GM19193 (cell line): ENCODE measurements around the gene MOSMO.

Source experiments
- POLR2A ChIP-seq: IDR thresholded peaks from 4 replicates; pipeline ENCODE4 v1.6.1; 2011; ENCODE audit not compliant: insufficient read depth, insufficient read length; ENCODE audit errors: extremely low read depth

Gene MOSMO

DNA sequence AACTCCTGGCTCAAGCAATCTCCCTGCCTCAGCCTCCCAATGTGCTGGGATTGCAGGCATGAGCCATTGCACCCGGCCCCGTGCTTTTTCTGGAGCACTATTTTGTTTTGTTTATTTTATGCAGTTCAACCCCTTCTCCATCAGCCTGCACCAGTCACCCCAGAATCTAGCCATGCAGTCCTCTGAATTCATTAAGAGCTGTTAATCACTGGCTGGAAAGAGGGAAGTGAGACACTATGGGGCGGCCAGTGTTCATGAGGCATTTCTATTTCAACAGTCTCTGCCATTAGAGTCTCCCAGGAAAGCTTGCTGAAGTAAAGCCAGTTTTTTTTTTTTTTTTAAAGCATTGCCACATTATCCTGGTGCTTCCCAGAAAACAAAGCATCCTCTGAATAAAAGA, 86.1 kb downstream of the MOSMO start:
- TF ChIP-seq POLR2A = no peak

DNA sequence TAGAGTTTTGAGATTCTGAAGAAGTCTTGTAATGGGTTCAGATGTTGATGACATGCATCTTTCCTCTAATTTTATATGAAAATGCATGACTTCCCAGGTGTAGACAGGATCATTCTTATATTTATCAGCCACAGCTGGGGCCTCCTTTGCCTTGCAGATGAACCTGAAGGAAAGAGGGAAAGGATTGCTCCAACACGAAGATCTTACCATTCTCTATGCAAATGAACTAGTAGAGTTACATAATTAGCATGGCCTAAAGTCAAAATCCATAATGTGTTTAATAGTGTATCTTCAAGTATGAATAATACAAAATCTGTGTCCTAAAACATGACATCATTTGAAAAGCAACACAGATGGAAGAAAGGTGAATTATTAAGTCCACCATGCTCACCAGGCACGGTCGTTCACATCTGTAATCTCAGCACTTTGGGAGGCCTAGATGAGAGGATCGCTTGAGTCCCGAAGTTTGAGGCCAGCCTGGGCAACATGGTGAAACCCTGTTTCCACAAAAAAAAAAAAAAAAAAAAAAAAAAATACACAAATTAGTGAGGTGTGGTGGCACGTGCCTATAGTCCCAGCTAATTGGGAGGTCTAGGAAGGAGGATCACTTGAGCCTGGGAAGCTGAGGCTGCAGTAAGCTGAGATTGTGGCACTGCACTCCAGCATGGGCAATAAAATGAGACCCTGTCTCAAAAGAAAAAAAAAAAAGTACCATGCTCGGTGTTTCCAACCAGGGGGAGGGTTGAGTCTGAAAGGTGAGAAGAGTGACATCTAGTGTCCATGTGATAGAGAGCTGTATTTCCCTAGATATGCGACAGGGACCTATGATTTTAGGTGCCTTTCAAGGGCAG, 90.7 kb downstream of the MOSMO start:
- TF ChIP-seq POLR2A = no peak

DNA sequence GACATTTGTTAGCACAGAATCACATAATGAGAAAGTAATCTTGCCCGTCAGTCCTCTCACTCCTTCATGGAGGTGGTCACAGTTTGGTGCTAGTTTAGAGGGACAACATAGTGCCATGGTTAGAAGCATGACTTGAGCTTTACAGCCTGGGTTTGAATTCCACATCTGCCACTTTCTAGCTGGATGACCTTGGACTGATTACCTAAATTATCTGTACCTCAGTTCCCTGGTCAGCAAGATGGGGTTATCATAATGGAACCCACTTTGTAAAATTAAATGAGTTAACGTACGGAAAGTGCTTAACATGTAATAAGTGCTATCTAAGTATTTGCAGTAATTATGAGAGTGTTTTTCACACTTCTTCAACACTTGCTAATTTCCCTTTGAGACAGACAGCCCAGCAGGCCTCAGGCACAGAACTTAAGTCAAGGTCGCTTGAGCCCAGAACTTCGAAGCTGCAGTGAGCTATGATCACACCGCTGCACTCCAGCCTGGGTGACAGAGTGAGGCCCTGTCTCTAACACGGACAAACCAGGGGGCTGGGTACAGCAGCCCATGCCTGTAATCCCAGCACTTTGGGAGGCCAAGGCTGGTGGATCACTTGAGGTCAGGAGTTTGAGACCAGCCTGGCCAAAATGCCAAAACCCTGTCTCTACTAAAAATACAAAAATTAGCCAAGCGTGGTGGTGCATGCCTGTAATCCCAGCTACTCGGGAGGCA, 91.5 kb downstream of the MOSMO start:
- TF ChIP-seq POLR2A = no peak

DNA sequence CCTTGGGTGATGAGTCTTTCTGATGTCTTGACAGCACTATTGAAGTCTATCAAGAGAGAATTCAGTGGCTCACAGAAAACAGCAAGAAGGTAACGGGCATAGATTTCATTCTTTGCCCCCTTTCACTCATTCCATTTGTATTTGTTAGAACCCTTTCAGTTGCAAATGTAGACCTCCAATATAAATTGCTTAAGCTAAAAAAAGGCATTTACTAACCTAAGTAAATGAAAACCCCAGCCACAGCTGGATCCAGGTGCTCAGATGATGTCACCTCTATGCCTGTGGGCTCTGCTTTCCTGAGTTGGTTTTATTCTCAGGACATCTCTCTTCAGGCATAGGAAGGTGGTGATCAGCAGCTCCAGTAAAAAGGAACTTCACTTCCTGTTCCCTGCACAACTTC, 95.5 kb downstream of the MOSMO start:
- no peak for TF ChIP-seq POLR2A

DNA sequence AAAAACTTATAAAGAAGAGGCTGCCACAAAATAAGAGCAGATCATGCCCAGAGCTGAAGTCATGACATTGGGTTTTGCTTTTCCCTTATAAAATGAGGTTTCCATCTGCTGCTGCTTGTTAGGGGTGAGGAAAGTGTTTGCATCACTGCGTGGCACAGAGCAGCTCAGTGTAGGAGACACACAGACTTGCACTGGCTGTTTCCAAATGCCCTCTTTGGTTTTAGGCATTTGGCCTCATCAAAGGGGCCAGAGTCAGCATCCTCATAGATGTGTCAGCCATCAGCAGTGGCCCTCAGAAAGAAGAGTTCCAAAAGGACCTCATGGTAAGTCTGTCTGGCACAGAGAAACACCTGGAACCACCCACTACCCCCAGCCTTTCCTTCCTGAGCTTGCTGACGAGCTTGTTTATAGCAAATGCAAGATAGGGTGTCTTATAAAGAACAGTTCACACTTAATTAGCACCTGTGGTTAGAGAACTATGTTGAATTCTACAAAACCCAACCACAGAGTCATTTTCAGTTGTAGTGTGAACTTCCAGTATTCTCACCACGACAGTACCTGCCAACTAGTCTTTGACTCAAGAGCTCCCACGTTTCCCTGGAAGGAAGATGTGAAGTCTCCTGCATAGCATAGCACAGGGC, 101.5 kb downstream of the MOSMO start:
- no peak for TF ChIP-seq POLR2A

DNA sequence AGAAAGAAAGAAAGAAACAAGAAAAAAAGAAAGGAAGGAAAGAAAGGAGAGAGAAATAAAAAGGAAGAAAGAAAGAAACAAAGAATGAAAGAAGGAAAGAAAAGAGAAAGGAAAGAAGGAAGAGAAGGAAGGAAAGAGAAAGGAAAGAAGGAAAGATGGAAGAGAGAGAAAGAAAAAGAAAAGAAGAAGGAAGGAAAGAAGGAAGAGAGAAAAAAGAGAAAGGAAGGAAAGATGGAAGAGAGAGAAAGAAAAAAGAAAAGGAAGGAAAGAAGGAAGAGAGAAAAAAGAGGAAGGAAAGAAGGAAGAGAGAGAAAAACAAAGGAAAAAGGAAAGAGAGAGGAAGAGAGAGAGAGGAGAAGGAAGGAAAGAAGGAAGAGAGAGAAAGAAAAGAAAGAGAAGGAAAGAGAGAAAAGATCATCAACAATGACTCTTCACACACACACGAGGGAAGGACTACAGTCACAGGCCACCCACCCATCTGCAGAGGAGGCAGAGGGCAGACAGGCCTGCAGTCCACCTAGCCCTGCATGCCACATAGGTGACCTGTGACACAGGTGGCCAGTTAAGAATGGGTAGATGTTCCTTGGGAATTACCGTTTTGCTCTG, 108.3 kb downstream of the MOSMO start:
- no peak for TF ChIP-seq POLR2A

DNA sequence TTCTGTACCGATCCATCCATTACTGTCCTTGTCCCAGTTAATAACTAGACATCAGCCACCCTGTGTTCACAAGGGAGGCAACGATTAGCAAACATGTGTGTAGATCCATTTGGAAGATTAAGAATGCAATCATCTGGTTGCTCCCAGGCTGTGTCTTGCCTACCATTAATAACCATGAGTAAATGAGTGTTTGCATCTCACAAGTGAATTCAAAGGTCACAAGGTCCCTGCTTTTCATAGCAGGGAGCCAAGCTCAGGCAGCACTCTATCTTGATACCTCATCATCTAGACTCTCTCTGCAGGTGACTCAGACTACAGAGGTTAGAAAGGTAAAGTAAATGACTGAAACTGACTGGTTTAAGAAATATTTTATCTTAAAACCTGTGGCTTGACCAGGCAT, 109.7 kb downstream of the MOSMO start:
- TF ChIP-seq POLR2A = no peak

DNA sequence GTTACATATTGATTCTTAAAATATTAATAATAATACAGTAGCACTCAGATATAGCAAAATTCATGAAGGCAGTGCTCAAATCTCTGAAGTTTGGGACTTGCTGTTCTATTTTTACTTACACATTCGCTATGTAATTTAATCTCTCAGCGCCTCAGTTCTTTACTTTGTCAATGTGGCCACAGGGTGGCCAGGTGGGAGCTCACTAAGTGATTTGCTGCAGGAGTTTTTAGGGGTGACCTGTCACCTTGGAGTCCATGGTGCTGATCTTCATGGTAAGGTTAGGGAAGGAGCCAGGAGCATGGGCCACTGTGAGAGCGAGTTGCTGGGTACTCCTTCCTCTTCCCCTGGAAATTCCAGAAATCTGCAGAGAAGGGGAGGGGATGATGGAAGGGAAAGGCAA, 112.5 kb downstream of the MOSMO start:
- TF ChIP-seq POLR2A = no peak

DNA sequence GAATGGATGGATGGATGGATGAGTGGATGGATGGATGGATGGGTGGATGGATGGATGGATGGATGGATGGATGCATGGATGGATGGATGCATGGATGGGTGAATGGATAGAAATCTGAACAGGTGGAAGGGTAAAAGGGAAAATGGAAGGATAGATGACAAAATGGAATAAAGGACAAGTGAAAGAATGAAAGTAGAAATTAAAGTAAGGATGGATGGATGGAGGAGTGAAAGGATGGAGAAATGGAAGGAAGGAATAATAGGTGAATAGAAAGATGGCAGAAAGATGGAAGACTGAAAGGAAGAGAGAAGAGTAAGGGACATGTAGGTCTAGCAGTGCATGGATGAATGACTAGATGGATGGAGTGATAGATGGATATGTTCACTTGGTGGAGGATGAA, 114.3 kb downstream of the MOSMO start:
- no peak for TF ChIP-seq POLR2A

DNA sequence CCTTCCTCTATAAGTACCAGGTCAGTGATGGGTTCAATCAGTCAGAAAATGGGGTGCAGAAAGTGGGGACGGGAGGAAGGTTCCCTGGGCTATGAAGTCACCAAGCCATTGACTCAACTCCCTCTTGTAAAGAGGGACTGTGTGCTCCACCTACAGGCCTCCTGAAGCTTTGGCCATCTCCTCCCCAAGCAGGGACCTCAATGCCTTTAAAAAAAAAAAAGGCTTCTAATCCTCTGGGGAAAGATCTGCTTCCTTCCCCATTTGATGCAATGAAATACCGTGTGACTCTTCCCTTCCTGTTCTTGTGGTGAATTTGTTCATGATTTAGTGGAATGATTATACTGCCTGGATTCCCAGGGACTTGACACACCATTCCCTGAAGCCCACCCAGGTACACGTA, 115.2 kb downstream of the MOSMO start:
- TF ChIP-seq POLR2A = no peak

DNA sequence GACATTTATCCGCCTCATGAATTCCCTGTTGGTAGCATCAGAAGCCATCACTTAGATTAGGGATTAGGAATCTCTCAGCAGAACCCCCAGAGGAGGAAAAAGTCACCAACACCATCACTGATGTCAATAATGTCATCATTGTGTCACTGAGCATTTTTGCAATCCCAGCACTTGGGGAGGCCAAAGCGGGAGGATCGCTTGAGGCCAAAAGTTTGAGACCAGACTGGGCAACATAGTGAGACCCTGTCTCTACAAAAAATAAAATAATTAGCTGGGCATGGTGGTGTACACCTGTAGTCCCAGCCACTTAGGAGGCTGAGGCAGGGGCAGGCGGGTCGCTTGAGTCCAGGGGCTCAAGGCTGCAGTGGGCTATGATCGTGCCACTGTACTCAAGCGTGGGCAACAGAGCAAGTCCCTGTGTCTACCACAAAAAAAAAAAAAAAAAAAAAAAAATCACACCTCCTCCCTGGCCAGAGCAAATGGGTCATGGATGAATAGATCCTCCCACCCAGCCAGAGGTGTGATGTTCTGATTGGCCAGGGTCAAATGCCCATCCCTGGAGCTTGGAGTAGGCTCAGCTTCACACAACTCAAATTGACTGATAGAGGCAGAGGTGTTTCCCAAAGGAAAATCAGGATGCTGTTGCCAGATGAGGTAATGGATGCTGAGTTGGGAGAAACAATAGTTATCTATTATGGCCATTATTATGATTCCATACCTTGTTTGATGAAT, 116.0 kb downstream of the MOSMO start:
- no peak for TF ChIP-seq POLR2A

DNA sequence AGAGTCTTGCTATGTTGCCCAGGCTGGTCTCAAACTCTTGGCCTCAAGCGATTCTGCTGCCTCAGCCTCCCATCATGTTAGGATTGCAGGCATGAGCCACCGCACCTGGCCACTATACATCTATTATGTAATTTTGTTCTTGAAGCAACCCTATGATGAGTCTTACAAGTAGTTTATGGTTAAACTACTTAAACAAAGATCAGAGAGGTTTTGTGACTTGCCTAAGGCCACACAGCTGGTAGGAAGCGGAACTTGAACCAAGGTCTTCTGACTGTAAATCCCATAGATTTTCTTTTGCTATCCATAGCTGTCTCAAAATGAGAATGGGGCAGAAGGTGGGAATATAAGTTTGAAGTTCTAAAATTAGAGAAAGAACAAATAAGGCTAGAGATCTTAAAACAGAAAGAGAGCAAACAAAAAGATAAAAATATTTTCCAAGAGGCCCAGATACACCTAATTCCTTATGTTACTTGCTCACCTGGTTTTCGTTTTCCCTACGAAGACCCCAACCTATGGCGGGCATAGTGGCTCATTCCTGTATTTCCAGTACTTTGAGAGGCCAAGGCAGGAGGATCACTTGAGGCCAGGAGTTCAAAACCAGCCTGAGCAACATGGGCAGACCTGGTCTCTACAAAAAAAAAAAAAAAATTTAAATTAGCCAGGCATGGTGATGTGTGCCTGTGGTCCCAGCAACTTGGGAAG, 116.8 kb downstream of the MOSMO start:
- no peak for TF ChIP-seq POLR2A

DNA sequence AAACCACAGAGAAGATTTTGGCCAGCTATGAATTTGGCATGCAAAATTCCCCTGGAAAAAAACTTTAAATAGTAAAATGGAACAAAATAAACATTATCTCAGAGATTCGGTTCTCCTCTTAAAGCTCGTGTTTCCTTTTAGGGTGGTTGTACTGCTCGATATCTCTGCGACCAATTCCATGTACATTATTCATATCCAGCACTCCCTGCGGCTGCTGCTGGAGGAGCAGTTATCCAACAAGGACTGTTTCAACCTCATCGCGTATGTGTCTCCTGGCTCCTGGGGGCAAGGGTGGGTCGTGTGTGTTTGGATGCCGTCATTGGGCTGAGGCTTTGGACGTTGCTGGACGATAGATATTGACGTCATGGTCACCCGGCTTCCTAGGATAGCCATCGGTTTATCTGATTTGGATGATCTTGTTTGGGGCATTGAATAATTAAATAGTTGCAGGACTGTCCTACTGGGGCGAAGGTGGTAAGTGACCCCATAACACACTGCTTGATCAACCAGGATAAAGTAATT, 118.2 kb downstream of the MOSMO start:
- no peak for TF ChIP-seq POLR2A

DNA sequence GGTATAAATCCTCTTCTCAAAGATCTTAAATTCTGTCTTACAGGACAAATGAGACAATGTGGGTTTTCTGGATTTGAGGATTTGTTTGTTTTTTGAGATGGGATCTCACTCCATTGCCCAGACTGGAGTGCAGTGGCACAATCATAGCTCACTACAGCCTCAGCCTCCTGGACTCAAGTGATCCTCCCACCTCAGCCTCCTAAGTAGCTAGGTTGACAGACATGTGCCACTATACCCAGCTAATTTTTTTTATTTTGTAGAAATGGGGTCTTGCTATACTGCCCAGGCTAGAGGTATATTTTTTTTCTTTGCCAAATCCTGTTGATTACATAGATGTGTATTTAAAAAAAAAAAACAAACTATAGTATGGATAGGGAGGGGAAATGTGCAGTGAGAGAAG, 122.6 kb downstream of the MOSMO start:
- no peak for TF ChIP-seq POLR2A
